IMR-90 (cell line): Measurements from ENCODE around the gene SOCS3. TPM values are rescaled to one million over a fixed set of nuclear protein-coding genes. Genes with fewer than 3 reads are reported as not detected.

Source experiments
- ATAC-seq: fragments of 200-7000 bp; cut with Tn5 transposase; 2 replicates; pipeline ENCODE4 v1.9.1; 2020; ENCODE audit warnings: low read depth, mild to moderate bottlenecking, moderate library complexity
- Bru-seq: library from RNA; stranded (reverse); fragments of 400-500 nt; gene quantifications from one replicate; lab custom pipeline; 2021; lab: Mats Ljungman, UMichigan
- BruChase-seq, 2 experiments: library from RNA; stranded (reverse); fragments of 400-500 nt; gene quantifications; one replicate each; lab custom pipeline; 2021; lab: Mats Ljungman, UMichigan
- BruUV-seq: library from RNA; stranded (reverse); fragments of 400-500 nt; replicated peaks from 2 replicates; lab custom pipeline; 2021; lab: Mats Ljungman, UMichigan
- CTCF ChIA-PET: fragments of 300-600 bp; formaldehyde crosslinking; extraction: SDS; loops from one replicate; lab custom pipeline; 2021; ENCODE audit warnings: antibody characterized with exemption; lab: Yijun Ruan, JAX
- POLR2A ChIA-PET: fragments of 300-600 bp; sonication (Branson Sonifier 250); formaldehyde crosslinking; loops from one replicate; lab custom pipeline; 2022; ENCODE audit warnings: antibody characterized with exemption; ENCODE audit not compliant: unreplicated experiment; lab: Charles Lee
- DNase-seq: peaks from one replicate; pipeline ENCODE4 v3.0.0; 2013
- H2AFZ ChIP-seq: replicated peaks from 2 replicates; pipeline ENCODE3; 2013; ENCODE audit warnings: low read length, mild to moderate bottlenecking; ENCODE audit not compliant: poor library complexity
- H2AK5ac ChIP-seq: 2 replicates; pipeline ENCODE4 v1.6.1; 2013; ENCODE audit warnings: low read depth, low read length, inconsistent platforms
- H2AK9ac ChIP-seq: replicated peaks from 2 replicates; pipeline ENCODE3; 2013; ENCODE audit warnings: mild to moderate bottlenecking, low read depth, low read length, moderate library complexity; ENCODE audit not compliant: poor library complexity
- H2BK120ac ChIP-seq: 2 replicates; pipeline ENCODE4 v1.6.1; 2013; ENCODE audit warnings: low read depth, low read length, inconsistent platforms
- H2BK15ac ChIP-seq: 3 replicates; pipeline ENCODE4 v1.6.1; 2013; ENCODE audit warnings: low read depth, low read length, inconsistent platforms
- H2BK20ac ChIP-seq: 2 replicates; pipeline ENCODE4 v1.6.1; 2013; ENCODE audit warnings: low read depth, mild to moderate bottlenecking, inconsistent platforms, low read length, moderate library complexity
- H2BK5ac ChIP-seq: 2 replicates; pipeline ENCODE4 v1.6.1; 2013; ENCODE audit warnings: mild to moderate bottlenecking, low read depth, low read length, inconsistent platforms; ENCODE audit not compliant: poor library complexity, severe bottlenecking
- H3K14ac ChIP-seq: replicated peaks from 2 replicates; pipeline ENCODE4 v1.6.1; 2013; ENCODE audit warnings: low read depth, low read length, inconsistent platforms
- H3K18ac ChIP-seq: 2 replicates; pipeline ENCODE4 v1.6.1; 2013; ENCODE audit warnings: low read depth, low read length, control low read depth
- H3K23ac ChIP-seq: 2 replicates; pipeline ENCODE4 v1.6.1; 2013; ENCODE audit warnings: low read depth, low read length, inconsistent platforms
- H3K27ac ChIP-seq: 2 replicates; pipeline ENCODE4 v1.5.1; 2013; ENCODE audit warnings: mild to moderate bottlenecking, control low read depth, low read length; ENCODE audit not compliant: insufficient read depth
- H3K27me3 ChIP-seq: 2 replicates; pipeline ENCODE4 v1.6.1; 2013; ENCODE audit warnings: low read length; ENCODE audit not compliant: control insufficient read depth, insufficient read depth
- H3K36me3 ChIP-seq: 2 replicates; pipeline ENCODE4 v1.6.1; 2013; ENCODE audit warnings: low read length, mixed read lengths; ENCODE audit not compliant: control insufficient read depth, insufficient read depth
- H3K4ac ChIP-seq: 2 replicates; pipeline ENCODE4 v1.6.1; 2013; ENCODE audit warnings: low read depth, low read length, inconsistent platforms
- H3K4me1 ChIP-seq: 2 replicates; pipeline ENCODE4 v1.6.1; 2013; ENCODE audit warnings: low read length, mixed read lengths; ENCODE audit not compliant: control insufficient read depth, insufficient read depth
- H3K4me2 ChIP-seq: 2 replicates; pipeline ENCODE4 v1.6.1; 2013; ENCODE audit warnings: low read depth, mild to moderate bottlenecking, control low read depth, low read length, moderate library complexity
- H3K4me3 ChIP-seq: 2 replicates; pipeline ENCODE4 v1.5.1; 2013; ENCODE audit warnings: low read depth, mild to moderate bottlenecking, control low read depth, low read length, moderate library complexity; ENCODE audit not compliant: insufficient read depth
- H3K56ac ChIP-seq: 2 replicates; pipeline ENCODE4 v1.6.1; 2013; ENCODE audit warnings: low read length, inconsistent platforms; ENCODE audit not compliant: insufficient read depth; ENCODE audit errors: extremely low read depth
- H3K79me1 ChIP-seq, 2 experiments: 2 replicates each; pipeline ENCODE4 v1.6.1; 2013; ENCODE audit warnings: low read length in 2 of 2, inconsistent platforms in 1 of 2, low read depth in 1 of 2
- H3K9ac ChIP-seq: 2 replicates; pipeline ENCODE4 v1.6.1; 2013; ENCODE audit warnings: low read depth, low read length, control low read depth
- H3K9me1 ChIP-seq: 2 replicates; pipeline ENCODE4 v1.6.1; 2013; ENCODE audit warnings: low read length, inconsistent platforms; ENCODE audit not compliant: insufficient read depth
- H3K9me3 ChIP-seq: 2 replicates; pipeline ENCODE4 v1.6.1; 2013; ENCODE audit warnings: low read length; ENCODE audit not compliant: control insufficient read depth, insufficient read depth
- H4K20me1 ChIP-seq: 2 replicates; pipeline ENCODE4 v1.6.1; 2013; ENCODE audit warnings: low read length, inconsistent platforms; ENCODE audit not compliant: insufficient read depth
- H4K5ac ChIP-seq: 2 replicates; pipeline ENCODE4 v1.6.1; 2013; ENCODE audit warnings: mild to moderate bottlenecking, low read depth, low read length, control low read depth
- H4K8ac ChIP-seq, 2 experiments: 2 replicates each; pipeline ENCODE4 v1.6.1; 2013; ENCODE audit warnings: low read depth in 2 of 2, low read length in 2 of 2, control low read depth in 1 of 2, inconsistent platforms in 1 of 2
- H4K91ac ChIP-seq: 2 replicates; pipeline ENCODE4 v1.6.1; 2013; ENCODE audit warnings: low read depth, low read length, inconsistent platforms; ENCODE audit not compliant: insufficient read depth
- CHD1 ChIP-seq: IDR thresholded peaks from 2 replicates; pipeline ENCODE4 v1.6.1; 2012; ENCODE audit warnings: low read depth, low read length, improper control_type of control experiment
- FOS ChIP-seq: fragments of 150-350 bp; IDR thresholded peaks from 2 replicates; pipeline ENCODE4 v1.6.1; 2016; ENCODE audit warnings: low read depth, low read length
- MAZ ChIP-seq: IDR thresholded peaks from 2 replicates; pipeline ENCODE4 v1.6.1; 2012; ENCODE audit warnings: low read depth, mild to moderate bottlenecking, low read length, improper control_type of control experiment, moderate library complexity, borderline replicate concordance
- NFE2L2 ChIP-seq: fragments of 150-350 bp; IDR thresholded peaks from 2 replicates; pipeline ENCODE4 v1.6.1; 2016; ENCODE audit warnings: low read depth, mild to moderate bottlenecking, low read length
- RAD21 ChIP-seq: IDR thresholded peaks from 2 replicates; pipeline ENCODE4 v1.6.1; 2012; ENCODE audit warnings: low read length, improper control_type of control experiment
- RCOR1 ChIP-seq: IDR thresholded peaks from 2 replicates; pipeline ENCODE4 v1.6.1; 2012; ENCODE audit warnings: mild to moderate bottlenecking, low read length, improper control_type of control experiment; ENCODE audit not compliant: insufficient replicate concordance
- SMC3 ChIP-seq: fragments of 150-350 bp; IDR thresholded peaks from 2 replicates; pipeline ENCODE4 v1.6.1; 2016; ENCODE audit warnings: low read depth, mild to moderate bottlenecking, antibody characterized with exemption, low read length, moderate library complexity
- WGBS, 2 experiments: methylation state at CpG; one replicate each; pipeline versions ENCODE4 v1.1.5 to v1.1.7; 2013; ENCODE audit warnings: missing lambda C conversion rate in 2 of 2; ENCODE audit not compliant: insufficient read length in 1 of 2; ENCODE audit errors: extremely low coverage in 2 of 2; 5-methylcytosine and 5-hydroxymethylcytosine counted together
- dilution Hi-C: fragments of 300-500 bp; cut with HindIII; formaldehyde crosslinking; loops from one replicate; pipeline ENCODE4 v1.14.3; 2018; ENCODE audit warnings: low sequenced_read_pairs; ENCODE audit not compliant: unreplicated experiment
- in situ Hi-C: fragments of 300-500 bp; cut with MboI; formaldehyde crosslinking; loops from 3 replicates; pipeline ENCODE4 v1.14.3; 2019; ENCODE audit warnings: low sequenced_read_pairs, inconsistent platforms, mixed read lengths
- intact Hi-C: fragments of 100-400 bp; cut with micrococcal nuclease; formaldehyde crosslinking; loops from 2 replicates; pipeline ENCODE4 v1.10.0; 2022
- long read RNA-seq: library from polyadenylated mRNA; unstranded; transcript quantifications from one replicate; pipeline ENCODE4 v2.0.0, GENCODE V29; 2021; ENCODE audit not compliant: unreplicated experiment
- polyA plus RNA-seq, 3 experiments: library from polyadenylated mRNA; depleted of rRNA; stranded (reverse); fragments of >200 nt; gene quantifications; 2 replicates each; pipeline ENCODE4 v1.2.3, GENCODE V29; 2012; ENCODE audit warnings: low replicate concordance in 1 of 3
- total RNA-seq: library from RNA; depleted of rRNA; stranded (reverse); fragments of >200 nt; gene quantifications from 2 replicates; pipeline ENCODE4 v1.2.3, GENCODE V29; 2012; rRNA removed
- TF ChIP-seq, protein P1 (sequence below): fragments of 150-350 bp; IDR thresholded peaks from 2 replicates; pipeline ENCODE4 v1.6.1; 2016; ENCODE audit warnings: low read depth, mild to moderate bottlenecking, low read length, moderate library complexity, borderline replicate concordance
- TF ChIP-seq, protein P2 (sequence below): fragments of 150-350 bp; IDR thresholded peaks from 2 replicates; pipeline ENCODE4 v1.6.1; 2017; ENCODE audit warnings: mild to moderate bottlenecking, antibody characterized with exemption, low read length, low read depth
- TF ChIP-seq, protein P3 (sequence below): conservative IDR thresholded peaks from 2 replicates; pipeline ENCODE4 v1.5.1; 2012; ENCODE audit warnings: mild to moderate bottlenecking, low read depth, low read length, improper control_type of control experiment

The SOCS3 gene, protein sequence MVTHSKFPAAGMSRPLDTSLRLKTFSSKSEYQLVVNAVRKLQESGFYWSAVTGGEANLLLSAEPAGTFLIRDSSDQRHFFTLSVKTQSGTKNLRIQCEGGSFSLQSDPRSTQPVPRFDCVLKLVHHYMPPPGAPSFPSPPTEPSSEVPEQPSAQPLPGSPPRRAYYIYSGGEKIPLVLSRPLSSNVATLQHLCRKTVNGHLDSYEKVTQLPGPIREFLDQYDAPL
- total RNA-seq = 19.7 and 19.9 TPM in 2 replicates
- polyA plus RNA-seq (2012; rRNA removed) = 18.3 and 19.2 TPM in 2 replicates
- 29.0 and 102 TPM in 2 replicates for polyA plus RNA-seq (2012; cell fraction: cytosol; rRNA removed)
- 163 and 202 TPM in 2 replicates for polyA plus RNA-seq (2012; cell fraction: nucleus; rRNA removed; ENCODE audit: low replicate concordance)
- percentile 96 among the genes with signal in this experiment for Bru-seq, nascent RNA
- BruChase-seq, experiment 1, labeled RNA remaining after a 6-hour chase = percentile 72 among the genes with signal in this experiment
- percentile 68 among the genes with signal in this experiment for BruChase-seq, experiment 2, labeled RNA remaining after a 2-hour chase
- long read RNA-seq, transcript SOCS3-201 (2 exons, 2,734 nt) = major isoform, 238 of 345 reads
- long read RNA-seq, partial matches to known transcripts = 0 of 345 reads
- long read RNA-seq, other reads (novel, unspliced or antisense) = 107 of 345 reads

DNA sequence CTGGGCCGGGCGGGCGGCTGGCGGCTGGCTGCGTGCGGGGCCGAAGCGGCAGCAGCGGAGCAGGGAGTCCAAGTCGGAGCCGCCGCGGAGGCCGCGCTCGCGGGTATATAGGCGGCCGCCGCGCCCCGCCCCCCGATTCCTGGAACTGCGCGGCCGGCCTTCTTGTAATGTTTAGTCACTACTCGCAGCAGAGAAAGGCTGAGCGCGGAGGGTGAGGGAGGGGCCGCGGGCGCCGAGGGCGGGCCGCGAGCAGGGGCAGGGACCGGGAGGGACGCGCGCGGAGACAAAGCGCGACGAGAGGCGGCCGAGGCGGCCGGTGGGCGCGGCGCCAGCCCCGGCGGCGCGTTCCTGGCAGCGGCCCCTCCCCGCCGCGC lies at the start of gene SOCS3:
TSS of gene SOCS3 (minus strand) at position 81 of the 374 bp plus-strand sequence. CDS start 982 bp downstream, outside the sequence.
- Histone ChIP-seq H4K8ac (peak within 1 kb of the TSS in 1 of 2 experiments; percentile 71; a peak in 1 of 4 replicates), H4K91ac (peak within 1 kb of the TSS; percentile 79), H2BK15ac (peak within 1 kb of the TSS; percentile 19; the same call in 1 of the 3 replicates), H3K4ac (peak within 1 kb of the TSS; percentile 91), H3K4me2 (peak within 1 kb of the TSS; percentile 85), H3K9ac (peak within 1 kb of the TSS; percentile 97), H2BK120ac (peak within 1 kb of the TSS; percentile 85), H2AK5ac (peak within 1 kb of the TSS; percentile 94), H3K36me3 (peaks cover 31% of the 10 kb centered on the region), H2AFZ (peak within 1 kb of the TSS; percentile 91), H3K9me3 (no peaks in the 10 kb centered on the region), H3K27me3 (no peaks in the 10 kb centered on the region), H3K79me1 (peaks cover 5 to 28% of the 10 kb centered on the region in 2 experiments; a peak in 2 of 4 replicates), H3K14ac (peak within 1 kb of the TSS; percentile 87), H3K56ac (peak within 1 kb of the TSS; percentile 87), H3K27ac (peak within 1 kb of the TSS; percentile 97), H3K4me1 (peaks cover 12% of the 10 kb centered on the region), H2AK9ac (peak within 1 kb of the TSS; percentile 96), H3K4me3 (peak within 1 kb of the TSS; percentile 94), H2BK20ac (peak within 1 kb of the TSS; percentile 62; the same call in 1 of the 2 replicates), H4K5ac (peak within 1 kb of the TSS; percentile 42), H3K18ac (peak within 1 kb of the TSS; percentile 55; the same call in 1 of the 2 replicates), H4K20me1 (peaks cover 47% of the 10 kb centered on the region), H3K23ac (peak within 1 kb of the TSS; percentile 97), H3K9me1 (peaks cover 8% of the 10 kb centered on the region; the same call in 1 of the 2 replicates), H2BK5ac (peak within 1 kb of the TSS; percentile 92)
- intact Hi-C loops (loop anchor here (1.0 to 2.0 kb wide), 6 partner anchors 30 to 349 kb away; no protein-coding TSS in a partner anchor), in situ Hi-C loops (loop anchor here (5.0 kb wide), 2 partner anchors 57 to 68 kb away; no protein-coding TSS in a partner anchor), dilution Hi-C loops (no loop called here)
- WGBS, 2 experiments = 0% methylated on average over 12 of the region's 59 CpGs; no CpG with 5 or more reads in 1 of the 2 experiments
- DNase-seq (peak; percentile 94), ATAC-seq (peak; percentile 81)
- POLR2A ChIA-PET = interaction anchor here (0.6 to 1.1 kb wide), 3 partner anchors 31 to 73 kb away, joined by 3 read pairs; no protein-coding TSS in a partner anchor
- BruUV-seq = no TSS peak
- CTCF ChIA-PET = interaction anchor here (1.3 to 1.8 kb wide), 5 partner anchors 13 to 64 kb away, joined by 5 to 11 read pairs (median 7); no protein-coding TSS in a partner anchor
- TF ChIP-seq FOS (peak; percentile 21; the same call in 1 of the 2 replicates), SMC3 (no peak), RAD21 (no peak; the same call in none of the 2 replicates), CHD1 (no peak; the same call in 1 of the 2 replicates), NFE2L2 (peak; percentile 27; the same call in 1 of the 2 replicates), MAZ (peak; percentile 93), RCOR1 (no peak)
- TF ChIP-seq, protein P1, sequence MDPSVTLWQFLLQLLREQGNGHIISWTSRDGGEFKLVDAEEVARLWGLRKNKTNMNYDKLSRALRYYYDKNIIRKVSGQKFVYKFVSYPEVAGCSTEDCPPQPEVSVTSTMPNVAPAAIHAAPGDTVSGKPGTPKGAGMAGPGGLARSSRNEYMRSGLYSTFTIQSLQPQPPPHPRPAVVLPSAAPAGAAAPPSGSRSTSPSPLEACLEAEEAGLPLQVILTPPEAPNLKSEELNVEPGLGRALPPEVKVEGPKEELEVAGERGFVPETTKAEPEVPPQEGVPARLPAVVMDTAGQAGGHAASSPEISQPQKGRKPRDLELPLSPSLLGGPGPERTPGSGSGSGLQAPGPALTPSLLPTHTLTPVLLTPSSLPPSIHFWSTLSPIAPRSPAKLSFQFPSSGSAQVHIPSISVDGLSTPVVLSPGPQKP = no peak
- TF ChIP-seq, protein P2, sequence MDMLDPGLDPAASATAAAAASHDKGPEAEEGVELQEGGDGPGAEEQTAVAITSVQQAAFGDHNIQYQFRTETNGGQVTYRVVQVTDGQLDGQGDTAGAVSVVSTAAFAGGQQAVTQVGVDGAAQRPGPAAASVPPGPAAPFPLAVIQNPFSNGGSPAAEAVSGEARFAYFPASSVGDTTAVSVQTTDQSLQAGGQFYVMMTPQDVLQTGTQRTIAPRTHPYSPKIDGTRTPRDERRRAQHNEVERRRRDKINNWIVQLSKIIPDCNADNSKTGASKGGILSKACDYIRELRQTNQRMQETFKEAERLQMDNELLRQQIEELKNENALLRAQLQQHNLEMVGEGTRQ = no peak
- TF ChIP-seq, protein P3, sequence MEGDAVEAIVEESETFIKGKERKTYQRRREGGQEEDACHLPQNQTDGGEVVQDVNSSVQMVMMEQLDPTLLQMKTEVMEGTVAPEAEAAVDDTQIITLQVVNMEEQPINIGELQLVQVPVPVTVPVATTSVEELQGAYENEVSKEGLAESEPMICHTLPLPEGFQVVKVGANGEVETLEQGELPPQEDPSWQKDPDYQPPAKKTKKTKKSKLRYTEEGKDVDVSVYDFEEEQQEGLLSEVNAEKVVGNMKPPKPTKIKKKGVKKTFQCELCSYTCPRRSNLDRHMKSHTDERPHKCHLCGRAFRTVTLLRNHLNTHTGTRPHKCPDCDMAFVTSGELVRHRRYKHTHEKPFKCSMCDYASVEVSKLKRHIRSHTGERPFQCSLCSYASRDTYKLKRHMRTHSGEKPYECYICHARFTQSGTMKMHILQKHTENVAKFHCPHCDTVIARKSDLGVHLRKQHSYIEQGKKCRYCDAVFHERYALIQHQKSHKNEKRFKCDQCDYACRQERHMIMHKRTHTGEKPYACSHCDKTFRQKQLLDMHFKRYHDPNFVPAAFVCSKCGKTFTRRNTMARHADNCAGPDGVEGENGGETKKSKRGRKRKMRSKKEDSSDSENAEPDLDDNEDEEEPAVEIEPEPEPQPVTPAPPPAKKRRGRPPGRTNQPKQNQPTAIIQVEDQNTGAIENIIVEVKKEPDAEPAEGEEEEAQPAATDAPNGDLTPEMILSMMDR = no peak
